Activated CD8-positive, alpha-beta T cell treated with anti-CD3 and anti-CD28 coated beads for 36 hours (primary cell): ENCODE measurements around the gene ACTMAP. TPM values are rescaled to one million over a fixed set of nuclear protein-coding genes. Genes with fewer than 3 reads are reported as not detected.
A peak's percentile ranks its signal among the peaks of the same experiment; 100 is the strongest.

Source experiments
- ATAC-seq: fragments of 200-7000 bp; cut with Tn5 transposase; one replicate; pipeline ENCODE4 v1.10.0; 2021; ENCODE audit warnings: mild to moderate bottlenecking, moderate library complexity
- CTCF ChIA-PET: fragments of 350-600 bp; sonication (Branson Sonifier 250); formaldehyde crosslinking; loops from one replicate; lab custom pipeline; 2021; ENCODE audit warnings: antibody characterized with exemption; lab: Charles Lee
- POLR2A ChIA-PET: fragments of 350-600 bp; sonication (Branson Sonifier 250); formaldehyde crosslinking; loops from one replicate; lab custom pipeline; 2021; ENCODE audit warnings: antibody characterized with exemption; lab: Charles Lee
- DNase-seq: peaks from one replicate; pipeline ENCODE4 v3.0.0-alpha.2; 2020
- H3K27ac Mint-ChIP-seq: one replicate; pipeline ENCODE4 v1.8.0; 2021; ENCODE audit warnings: mild to moderate bottlenecking, mixed read lengths
- H3K27me3 Mint-ChIP-seq: one replicate; pipeline ENCODE4 v1.8.0; 2021; ENCODE audit warnings: mixed read lengths
- H3K36me3 Mint-ChIP-seq: one replicate; pipeline ENCODE4 v1.8.0; 2021; ENCODE audit warnings: low read depth, mixed read lengths
- H3K4me1 Mint-ChIP-seq: one replicate; pipeline ENCODE4 v1.8.0; 2021; ENCODE audit warnings: low read depth, mixed read lengths
- H3K4me3 Mint-ChIP-seq: one replicate; pipeline ENCODE4 v1.8.0; 2021; ENCODE audit warnings: mild to moderate bottlenecking, moderate library complexity, mixed read lengths
- H3K9me3 Mint-ChIP-seq: one replicate; pipeline ENCODE4 v1.8.0; 2021; ENCODE audit warnings: mixed read lengths
- intact Hi-C: fragments of 100-400 bp; cut with micrococcal nuclease; formaldehyde crosslinking; loops from one replicate; pipeline ENCODE4 v1.10.0; 2022
- total RNA-seq, 2 experiments: library from RNA; stranded (reverse); gene quantifications; one replicate each; pipeline ENCODE4 v1.2.3, GENCODE V29; 2021
- TF ChIP-seq, protein P1 (sequence below): fragments of 200-600 bp; IDR thresholded peaks from one replicate; pipeline ENCODE4 v1.8.0; 2022; ENCODE audit warnings: antibody characterized with exemption, mild to moderate bottlenecking

The ACTMAP gene
- total RNA-seq, 2 experiments from 2014 or later = 12.8 to 14.2 TPM

DNA sequence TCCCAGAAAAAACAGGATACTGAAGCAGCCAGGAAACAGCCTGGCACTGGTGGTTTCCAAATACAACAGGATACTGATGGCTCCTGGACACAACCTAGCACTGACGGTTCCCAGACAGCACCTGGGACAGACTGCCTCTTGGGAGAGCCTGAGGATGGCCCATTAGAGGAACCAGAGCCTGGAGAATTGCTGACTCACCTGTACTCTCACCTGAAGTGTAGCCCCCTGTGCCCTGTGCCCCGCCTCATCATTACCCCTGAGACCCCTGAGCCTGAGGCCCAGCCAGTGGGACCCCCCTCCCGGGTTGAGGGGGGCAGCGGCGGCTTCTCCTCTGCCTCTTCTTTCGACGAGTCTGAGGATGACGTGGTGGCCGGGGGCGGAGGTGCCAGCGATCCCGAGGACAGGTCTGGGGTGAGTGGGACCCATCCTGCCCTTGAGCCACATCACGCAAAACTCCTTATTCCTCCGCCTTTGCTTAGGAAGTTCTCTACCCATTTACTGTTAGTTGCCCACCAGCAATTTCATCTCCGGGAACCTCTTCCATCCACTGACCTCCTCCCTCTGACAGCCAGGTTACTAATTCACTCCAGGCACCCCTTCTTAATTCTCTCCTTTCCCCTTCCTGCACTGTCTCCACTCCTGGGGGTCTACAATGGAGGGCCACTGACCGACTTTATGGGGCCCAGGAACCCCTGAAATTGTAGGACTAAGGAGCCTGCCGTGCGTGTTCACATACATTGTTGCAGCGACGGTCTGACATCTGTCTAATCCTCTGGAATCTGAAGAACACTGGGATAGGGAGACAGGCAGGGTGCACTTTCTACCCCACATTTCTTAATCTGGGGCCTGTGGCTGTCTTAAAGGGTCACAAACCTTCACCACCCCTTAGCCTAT, 32.1 kb downstream of the ACTMAP start:
- Mint-ChIP-seq H3K4me1 (peaks cover 54% of the 10 kb centered on the region), H3K9me3 (no peaks in the 10 kb centered on the region), H3K36me3 (peaks cover 11% of the 10 kb centered on the region), H3K27me3 (no peaks in the 10 kb centered on the region), H3K27ac (peak overlapping the region; percentile 82), H3K4me3 (peak overlapping the region; percentile 82)
- intact Hi-C loops = loop anchor here (5.0 kb wide), 2 partner anchors 34 to 56 kb away; partner anchors contain the start of genes ACTMAP and SNRPA
- TF ChIP-seq, protein P1, sequence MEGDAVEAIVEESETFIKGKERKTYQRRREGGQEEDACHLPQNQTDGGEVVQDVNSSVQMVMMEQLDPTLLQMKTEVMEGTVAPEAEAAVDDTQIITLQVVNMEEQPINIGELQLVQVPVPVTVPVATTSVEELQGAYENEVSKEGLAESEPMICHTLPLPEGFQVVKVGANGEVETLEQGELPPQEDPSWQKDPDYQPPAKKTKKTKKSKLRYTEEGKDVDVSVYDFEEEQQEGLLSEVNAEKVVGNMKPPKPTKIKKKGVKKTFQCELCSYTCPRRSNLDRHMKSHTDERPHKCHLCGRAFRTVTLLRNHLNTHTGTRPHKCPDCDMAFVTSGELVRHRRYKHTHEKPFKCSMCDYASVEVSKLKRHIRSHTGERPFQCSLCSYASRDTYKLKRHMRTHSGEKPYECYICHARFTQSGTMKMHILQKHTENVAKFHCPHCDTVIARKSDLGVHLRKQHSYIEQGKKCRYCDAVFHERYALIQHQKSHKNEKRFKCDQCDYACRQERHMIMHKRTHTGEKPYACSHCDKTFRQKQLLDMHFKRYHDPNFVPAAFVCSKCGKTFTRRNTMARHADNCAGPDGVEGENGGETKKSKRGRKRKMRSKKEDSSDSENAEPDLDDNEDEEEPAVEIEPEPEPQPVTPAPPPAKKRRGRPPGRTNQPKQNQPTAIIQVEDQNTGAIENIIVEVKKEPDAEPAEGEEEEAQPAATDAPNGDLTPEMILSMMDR = no peak
- peak; percentile 14 for DNase-seq
- ChIA-PET CTCF (interaction anchor here (1.0 to 1.5 kb wide), 2 partner anchors 14 to 84 kb away, joined by 3 to 5 read pairs; no protein-coding TSS in a partner anchor), POLR2A (interaction anchor here (1.3 to 1.5 kb wide), 4 partner anchors 14 to 60 kb away, joined by 4 to 14 read pairs (median 6); partner anchors contain the start of genes ACTMAP, RAB4B and SNRPA)
- ATAC-seq = no peak

DNA sequence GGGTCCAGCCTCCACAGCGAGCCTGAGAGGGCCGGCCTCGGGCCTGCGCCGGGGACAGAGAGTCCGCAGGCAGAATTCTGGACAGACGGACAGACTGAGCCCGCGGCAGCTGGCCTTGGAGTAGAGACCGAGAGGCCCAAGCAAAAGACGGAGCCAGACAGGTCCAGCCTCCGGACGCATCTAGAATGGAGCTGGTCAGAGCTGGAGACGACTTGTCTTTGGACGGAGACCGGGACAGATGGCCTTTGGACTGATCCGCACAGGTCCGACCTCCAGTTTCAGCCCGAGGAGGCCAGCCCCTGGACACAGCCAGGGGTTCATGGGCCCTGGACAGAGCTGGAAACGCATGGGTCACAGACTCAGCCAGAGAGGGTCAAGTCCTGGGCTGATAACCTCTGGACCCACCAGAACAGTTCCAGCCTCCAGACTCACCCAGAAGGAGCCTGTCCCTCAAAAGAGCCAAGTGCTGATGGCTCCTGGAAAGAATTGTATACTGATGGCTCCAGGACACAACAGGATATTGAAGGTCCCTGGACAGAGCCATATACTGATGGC, 32.9 kb downstream of the ACTMAP start:
- intact Hi-C loops = loop anchor here (5.0 kb wide), 2 partner anchors 35 to 55 kb away; partner anchors contain the start of genes ACTMAP and SNRPA
- TF ChIP-seq, protein P1 = no peak
- no peak for DNase-seq
- H3K27me3 Mint-ChIP-seq = no peaks in the 10 kb centered on the region
- H3K4me1 Mint-ChIP-seq = peaks cover 54% of the 10 kb centered on the region
- H3K36me3 Mint-ChIP-seq = peaks cover 8% of the 10 kb centered on the region
- no peak for ATAC-seq
- H3K4me3 Mint-ChIP-seq = peak overlapping the region; percentile 82
- CTCF ChIA-PET = interaction anchor here (1.0 to 1.7 kb wide), 4 partner anchors 14 to 90 kb away, joined by 3 to 6 read pairs (median 5); partner anchors contain the start of gene EGLN2
- H3K9me3 Mint-ChIP-seq = no peaks in the 10 kb centered on the region
- POLR2A ChIA-PET = interaction anchor here (0.7 to 1.8 kb wide), 7 partner anchors 10 to 61 kb away, joined by 3 to 14 read pairs (median 6); partner anchors contain the start of genes ACTMAP, NUMBL, RAB4B and SNRPA
- H3K27ac Mint-ChIP-seq = peak overlapping the region; percentile 64

DNA sequence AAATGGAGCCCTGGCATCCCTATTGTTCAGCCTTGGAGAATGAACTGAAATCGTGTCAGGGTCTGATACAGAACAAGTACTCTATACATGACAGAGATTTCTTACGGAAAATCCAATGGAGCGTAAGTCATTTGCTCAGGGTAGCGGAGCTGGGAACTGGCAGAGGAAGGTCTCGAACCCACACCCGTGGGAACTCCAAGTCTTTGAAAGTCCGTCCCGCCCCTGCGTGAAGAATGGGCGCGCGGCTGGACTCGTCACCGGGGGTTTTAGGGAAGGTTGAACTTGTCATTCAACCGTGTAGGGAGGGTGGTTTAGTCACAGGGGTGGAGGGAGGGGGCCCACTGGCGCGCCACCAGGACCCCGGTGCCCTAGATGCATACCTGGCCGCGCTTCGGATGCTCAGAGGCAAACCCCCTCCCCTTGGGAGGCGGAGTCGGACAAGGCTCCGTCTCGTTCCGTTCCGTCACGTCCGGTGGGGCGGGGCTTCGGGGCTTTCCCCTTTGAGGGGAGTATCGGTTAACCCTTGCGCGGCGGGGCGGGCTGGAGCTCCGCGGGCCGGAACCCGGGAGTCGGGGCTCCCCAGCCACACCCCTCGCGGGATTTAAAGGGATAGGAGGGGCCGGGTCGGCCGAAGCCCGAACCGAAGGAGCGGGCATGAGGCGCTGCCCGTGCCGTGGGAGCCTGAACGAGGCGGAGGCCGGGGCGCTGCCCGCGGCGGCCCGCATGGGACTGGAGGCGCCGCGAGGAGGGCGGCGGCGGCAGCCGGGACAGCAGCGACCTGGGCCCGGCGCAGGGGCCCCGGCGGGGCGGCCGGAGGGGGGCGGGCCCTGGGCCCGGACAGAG, 33.6 kb downstream of the ACTMAP start, which contains the start of the genes COQ8B and ITPKC:
Gene COQ8B (minus strand): TSS at position 405 of the 843 bp plus-strand sequence. CDS start 2,254 bp downstream, outside the sequence.
Gene ITPKC (plus strand): TSS at position 631 of the 843 bp plus-strand sequence. CDS start 24 bp downstream, at position 655.
- DNase-seq (peak; percentile 100), ATAC-seq (peak; percentile 74)
- Mint-ChIP-seq H3K36me3 (peaks cover 6% of the 10 kb centered on the region), H3K4me3 (peak within 1 kb of the TSS; percentile 94), H3K27ac (peak within 1 kb of the TSS; percentile 96), H3K9me3 (no peaks in the 10 kb centered on the region), H3K27me3 (no peaks in the 10 kb centered on the region), H3K4me1 (peaks cover 50% of the 10 kb centered on the region)
- ChIA-PET CTCF (interaction anchor here (0.6 to 1.7 kb wide), 9 partner anchors 15 to 132 kb away, joined by 3 to 6 read pairs (median 4); partner anchors contain the start of gene EGLN2), POLR2A (interaction anchor here (0.7 to 1.8 kb wide), 11 partner anchors 11 to 61 kb away, joined by 3 to 14 read pairs (median 5); partner anchors contain the start of genes ACTMAP, NUMBL, RAB4B and SNRPA)
- TF ChIP-seq, protein P1 = no peak
- intact Hi-C loops = loop anchor here (5.0 kb wide), 2 partner anchors 36 to 54 kb away; partner anchors contain the start of genes ACTMAP and SNRPA

DNA sequence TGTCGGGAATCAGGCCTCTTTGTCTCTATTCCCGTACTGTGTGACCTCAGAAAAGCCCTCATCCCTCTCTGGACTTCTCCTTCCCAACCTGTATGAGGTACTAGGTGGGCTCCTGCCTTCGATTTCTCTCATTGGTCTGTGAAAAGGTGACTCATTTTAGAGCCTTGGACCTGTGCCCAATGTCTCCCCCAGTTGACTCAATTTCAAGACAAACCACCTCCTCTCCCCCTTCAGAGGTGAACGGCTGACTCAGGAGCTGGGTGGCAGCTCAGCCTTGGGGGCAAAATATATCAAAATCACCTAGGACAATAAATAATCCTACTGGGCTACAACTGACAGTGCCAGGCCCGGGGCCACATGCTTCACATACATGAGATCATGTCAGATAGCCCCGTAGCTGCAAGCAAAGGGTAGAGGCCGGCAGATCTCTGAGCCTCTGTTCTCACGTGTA, 34.2 kb downstream of the ACTMAP start:
- intact Hi-C loops = loop anchor here (5.0 kb wide), 2 partner anchors 36 to 54 kb away; partner anchors contain the start of genes ACTMAP and SNRPA
- Mint-ChIP-seq H3K4me1 (peaks cover 49% of the 10 kb centered on the region), H3K27ac (peak overlapping the region; percentile 96), H3K4me3 (peak overlapping the region; percentile 94), H3K36me3 (peaks cover 10% of the 10 kb centered on the region), H3K9me3 (no peaks in the 10 kb centered on the region), H3K27me3 (no peaks in the 10 kb centered on the region)
- CTCF ChIA-PET = interaction anchor here (0.6 to 1.7 kb wide), 8 partner anchors 53 to 132 kb away, joined by 3 to 6 read pairs (median 4); partner anchors contain the start of gene EGLN2
- peak; percentile 93 for DNase-seq
- POLR2A ChIA-PET = interaction anchor here (0.7 to 1.8 kb wide), 6 partner anchors 12 to 62 kb away, joined by 3 to 9 read pairs (median 4); partner anchors contain the start of genes ACTMAP, NUMBL and RAB4B
- peak; percentile 37 for ATAC-seq
- TF ChIP-seq, protein P1 = no peak
